Activated T-cell treated with anti-CD3 and anti-CD28 coated beads, Interleukin-2, amount 50 U/mL, for 1 hour (primary cell): Measurements from ENCODE around the gene FBXO28.
"Not testable (repeated sequence)": the region's sequence is repeated elsewhere in the genome, so short reads cannot be mapped to it uniquely, and the experiment has no call there.

Experiments used
- DNase-seq: peaks from one replicate; pipeline ENCODE4 v3.0.0-alpha.2; 2020

FBXO28 gene

DNA sequence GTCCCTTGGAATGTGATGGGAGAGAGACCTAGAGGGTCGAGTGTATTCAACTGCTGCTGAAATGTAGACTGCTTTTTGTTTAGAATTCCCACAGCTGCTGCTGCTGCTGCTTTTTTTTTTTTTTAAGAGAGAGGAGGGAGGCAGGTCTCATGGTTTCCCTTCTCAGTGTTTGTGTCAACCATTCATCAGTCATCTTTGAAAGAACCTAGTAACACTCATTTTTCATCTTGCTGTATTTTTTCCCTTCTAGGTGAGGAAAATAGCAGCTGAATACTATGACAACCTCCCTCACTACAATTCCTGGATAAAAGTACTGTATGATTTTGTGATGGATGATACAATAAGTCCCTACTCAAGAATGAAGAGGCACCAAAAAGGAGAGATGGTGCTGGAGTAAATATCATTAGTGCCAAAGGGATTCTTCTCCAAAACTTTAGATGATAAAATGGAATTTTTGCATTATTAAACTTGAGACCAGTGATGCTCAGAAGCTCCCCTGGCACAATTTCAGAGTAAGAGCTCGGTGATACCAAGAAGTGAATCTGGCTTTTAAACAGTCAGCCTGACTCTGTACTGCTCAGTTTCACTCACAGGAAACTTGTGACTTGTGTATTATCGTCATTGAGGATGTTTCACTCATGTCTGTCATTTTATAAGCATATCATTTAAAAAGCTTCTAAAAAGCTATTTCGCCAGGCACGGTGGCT lies 78.3 kb downstream of the FBXO28 start:
- DNase-seq = no peak

DNA sequence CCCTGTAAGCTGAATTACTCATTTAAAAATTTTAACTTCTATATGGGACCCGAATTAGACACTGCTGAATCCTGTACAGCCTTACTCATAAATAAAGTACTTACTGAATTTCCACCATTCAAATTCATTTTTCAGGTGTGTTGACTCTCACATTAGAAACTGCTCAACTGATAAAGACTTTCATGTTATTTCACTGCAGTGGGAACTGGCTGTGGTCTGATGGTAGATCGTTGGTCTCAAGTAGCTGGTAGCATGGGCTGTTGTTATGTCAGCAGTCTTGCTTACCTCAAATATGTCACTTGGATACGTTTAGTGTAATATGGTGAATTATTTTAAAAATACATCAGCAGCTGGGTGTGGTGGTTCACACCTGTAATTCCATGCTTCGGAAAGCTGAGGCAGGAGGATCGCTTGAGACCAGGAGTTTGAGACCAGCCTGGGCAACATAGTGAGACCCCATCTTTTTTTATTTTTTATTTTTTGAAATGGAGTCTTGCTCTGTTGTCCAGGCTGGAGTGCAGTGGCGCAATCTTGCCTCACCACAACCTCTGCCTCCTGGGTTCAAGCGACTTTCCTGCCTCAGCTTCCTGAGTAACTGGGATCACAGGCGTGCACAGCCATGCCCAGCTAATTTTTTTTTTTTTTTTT lies 79.5 kb downstream of the FBXO28 start:
- DNase-seq = no peak

DNA sequence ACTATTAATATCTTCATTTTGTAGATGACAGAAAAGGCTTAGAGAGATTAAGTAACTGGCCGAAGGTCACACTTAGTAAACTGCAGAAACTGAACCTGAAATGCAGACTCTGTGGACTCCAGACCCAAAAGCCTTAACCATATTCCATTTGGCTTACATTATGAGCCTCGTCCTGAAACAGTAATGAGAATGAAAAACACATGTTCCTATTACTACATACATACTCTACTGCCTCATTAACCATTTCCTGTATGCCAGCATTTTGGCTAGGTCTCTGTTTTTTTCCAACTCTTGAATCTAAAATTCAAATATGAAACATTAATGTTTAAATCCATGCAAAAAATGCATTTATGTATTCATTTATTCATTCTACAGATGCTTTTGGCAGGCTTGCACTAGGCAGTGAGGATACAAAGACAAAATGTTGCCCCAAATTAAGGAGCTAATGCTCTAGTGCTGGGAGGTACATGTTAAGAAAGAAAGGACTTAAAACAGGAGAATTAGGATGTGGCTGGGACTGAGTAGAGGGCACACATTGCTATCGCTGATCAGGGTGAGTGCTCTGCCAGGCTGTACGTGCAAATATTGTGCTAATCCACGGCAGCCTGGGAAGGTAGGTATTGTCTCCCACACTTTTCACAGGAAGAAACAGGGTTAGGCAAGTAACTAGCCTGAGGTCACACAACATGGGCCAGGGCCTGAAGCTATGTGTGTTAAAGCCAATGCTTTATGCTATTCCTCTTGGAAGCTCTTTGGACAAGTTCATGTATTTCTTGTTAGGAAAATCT lies 83.1 kb downstream of the FBXO28 start:
- no peak for DNase-seq

DNA sequence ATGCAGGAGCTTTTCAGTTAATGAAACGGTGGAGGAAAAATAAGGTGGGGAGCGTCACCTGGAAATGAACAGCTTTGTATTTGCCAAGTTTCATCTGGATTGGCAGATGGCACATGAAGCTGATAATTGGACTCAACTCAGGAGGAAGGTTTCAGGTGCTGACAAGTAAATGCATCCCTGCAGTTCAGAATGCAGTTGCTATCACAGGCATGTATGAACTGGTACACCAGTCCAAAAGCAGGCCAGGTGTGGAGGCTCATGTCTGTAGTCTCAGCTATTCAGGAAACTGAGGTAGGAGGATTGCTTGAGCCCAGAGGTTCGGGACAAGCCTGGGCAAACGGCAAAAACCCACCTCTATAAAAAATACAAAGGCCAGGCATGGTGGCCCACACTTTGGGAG lies 84.7 kb downstream of the FBXO28 start:
- no peak for DNase-seq

DNA sequence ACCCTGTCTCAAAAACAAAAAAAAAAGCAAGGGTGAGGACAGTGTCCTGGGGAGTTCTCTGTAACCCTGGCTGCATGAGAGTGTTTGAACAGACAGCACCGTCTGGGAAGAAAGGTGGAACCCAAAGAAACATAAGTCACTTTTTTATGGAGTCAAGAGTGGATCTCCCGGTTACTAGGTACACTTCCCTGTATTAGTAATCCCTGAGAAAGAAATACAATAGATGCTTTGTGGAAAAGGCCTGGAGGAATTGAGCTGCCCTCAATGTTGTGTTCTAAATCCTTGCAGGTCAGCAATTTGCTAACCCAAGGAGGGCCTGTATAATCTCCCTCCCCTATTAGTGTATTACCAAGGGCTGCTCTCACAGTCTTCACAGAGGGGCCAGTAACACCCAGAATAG lies 85.8 kb downstream of the FBXO28 start:
- DNase-seq = no peak

DNA sequence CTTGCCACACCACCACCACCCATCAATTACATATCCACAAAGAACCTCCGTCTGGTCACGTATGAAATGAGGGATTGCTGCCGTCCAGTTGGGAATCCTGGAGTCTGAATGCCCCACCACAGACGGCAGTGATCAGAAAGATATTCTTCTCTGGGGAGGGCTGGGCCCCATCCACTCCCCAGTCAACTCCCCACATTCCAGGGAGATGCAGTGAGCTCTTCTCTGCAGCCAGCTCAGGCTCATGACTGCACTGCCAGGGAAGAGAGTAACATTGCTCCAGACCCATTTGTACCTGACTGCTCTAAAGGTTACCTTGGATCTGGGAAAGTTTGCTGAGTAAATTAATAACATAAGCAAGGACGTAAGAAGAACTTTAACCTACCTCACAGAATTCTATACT lies 87.5 kb downstream of the FBXO28 start:
- no peak for DNase-seq

DNA sequence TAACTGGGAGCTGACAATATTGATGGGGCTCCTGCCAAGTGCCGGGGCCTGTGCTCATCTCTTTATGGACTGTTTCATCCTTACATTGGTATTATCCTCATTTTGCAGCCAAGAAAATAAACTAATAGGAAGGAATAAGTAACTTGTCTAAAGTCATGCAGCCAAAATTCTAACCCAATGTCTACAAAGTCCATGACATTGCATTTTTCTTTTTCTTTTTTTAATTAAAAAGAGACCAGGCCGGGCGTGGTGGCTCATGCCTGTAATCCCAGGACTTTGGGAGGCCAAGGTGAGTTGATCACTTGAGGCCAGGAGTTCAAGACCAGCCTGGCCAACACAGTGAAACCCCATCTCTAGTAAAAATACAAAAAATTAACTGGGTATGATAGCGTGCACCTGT lies 87.9 kb downstream of the FBXO28 start:
- no peak for DNase-seq

DNA sequence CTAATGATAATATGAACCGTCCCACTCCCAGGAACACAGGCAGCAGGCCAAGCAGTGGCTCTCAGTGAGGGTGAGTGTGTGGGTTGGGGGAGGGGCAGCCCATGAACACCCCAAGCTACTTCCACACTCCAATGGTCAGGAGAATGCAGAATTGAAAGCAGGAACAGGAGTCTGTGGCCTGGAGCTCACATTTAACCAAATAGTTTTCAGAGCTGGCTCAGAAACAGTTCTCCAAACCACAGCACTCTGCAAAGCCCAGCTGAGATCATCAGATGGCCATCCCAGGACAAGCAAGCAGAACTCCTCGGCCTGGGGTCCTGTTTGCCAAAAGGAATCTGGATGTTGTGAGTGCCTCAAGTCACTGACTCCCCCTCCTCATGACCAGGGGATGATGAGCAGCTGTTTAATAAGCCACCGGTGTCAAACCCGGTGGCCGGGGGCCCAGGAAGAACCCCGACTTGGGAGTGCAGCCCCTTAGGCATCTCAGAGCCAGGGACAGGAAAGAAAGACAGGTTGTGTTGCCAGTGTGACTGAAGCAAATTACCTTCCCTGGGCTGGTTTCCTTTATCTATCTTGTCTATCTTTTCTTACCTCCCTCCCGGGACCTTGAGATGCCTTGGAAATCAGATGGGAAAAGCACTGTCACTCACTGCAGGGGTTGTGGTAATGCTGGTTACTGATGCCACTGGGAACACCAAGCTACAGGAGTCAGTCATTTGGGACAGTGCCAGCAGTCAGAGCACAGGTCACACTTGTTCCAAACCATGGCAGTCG lies 89.5 kb downstream of the FBXO28 start:
- DNase-seq = no peak

DNA sequence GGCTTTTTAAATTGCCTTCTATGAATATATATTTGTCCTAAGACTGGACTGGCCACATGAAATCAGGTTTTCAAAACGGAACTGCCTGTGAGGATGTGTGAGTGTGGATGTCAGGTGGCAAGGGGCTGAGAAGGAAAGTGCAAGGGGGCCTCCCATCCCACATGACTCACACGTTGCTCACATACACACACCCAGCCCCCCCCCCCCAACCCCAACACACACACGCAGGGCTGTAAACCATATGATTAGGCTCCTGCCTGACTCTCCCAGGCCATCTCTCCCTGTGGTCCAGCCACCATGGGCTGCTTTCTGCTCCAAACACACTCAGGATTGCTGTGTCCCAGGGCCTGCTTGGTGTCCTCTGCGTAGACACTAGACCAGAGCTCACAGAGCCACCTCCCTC lies 91.5 kb downstream of the FBXO28 start:
- DNase-seq = no peak

DNA sequence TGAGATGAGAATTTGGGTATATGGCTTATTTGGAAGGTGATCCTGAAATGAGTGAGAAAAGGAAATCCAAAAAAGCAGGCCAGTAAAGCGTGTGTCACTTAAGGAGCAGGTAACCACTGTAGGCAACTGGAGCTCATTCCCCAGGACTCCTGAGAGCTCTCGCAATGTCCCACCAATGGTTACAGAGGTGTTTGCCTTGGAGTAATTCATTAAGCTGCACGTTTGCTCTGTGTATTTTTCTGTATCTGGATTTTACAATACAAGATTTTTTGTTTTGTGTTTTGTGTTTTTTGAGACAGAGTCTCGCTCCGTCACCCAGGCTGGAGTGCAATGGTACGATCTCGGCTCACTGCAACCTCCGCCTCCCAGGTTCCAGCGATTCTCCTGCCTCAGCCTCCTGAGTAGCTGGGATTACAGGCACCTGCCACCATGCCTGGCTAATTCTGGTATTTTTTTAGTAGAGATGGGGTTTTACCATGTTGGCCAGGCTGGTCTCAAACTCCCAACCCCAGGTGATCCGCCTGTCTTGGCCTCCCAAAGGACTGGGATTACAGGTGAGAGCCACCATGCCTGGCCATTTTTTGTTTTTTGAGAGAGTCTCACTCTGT lies 92.1 kb downstream of the FBXO28 start:
- not testable (repeated sequence) for DNase-seq

DNA sequence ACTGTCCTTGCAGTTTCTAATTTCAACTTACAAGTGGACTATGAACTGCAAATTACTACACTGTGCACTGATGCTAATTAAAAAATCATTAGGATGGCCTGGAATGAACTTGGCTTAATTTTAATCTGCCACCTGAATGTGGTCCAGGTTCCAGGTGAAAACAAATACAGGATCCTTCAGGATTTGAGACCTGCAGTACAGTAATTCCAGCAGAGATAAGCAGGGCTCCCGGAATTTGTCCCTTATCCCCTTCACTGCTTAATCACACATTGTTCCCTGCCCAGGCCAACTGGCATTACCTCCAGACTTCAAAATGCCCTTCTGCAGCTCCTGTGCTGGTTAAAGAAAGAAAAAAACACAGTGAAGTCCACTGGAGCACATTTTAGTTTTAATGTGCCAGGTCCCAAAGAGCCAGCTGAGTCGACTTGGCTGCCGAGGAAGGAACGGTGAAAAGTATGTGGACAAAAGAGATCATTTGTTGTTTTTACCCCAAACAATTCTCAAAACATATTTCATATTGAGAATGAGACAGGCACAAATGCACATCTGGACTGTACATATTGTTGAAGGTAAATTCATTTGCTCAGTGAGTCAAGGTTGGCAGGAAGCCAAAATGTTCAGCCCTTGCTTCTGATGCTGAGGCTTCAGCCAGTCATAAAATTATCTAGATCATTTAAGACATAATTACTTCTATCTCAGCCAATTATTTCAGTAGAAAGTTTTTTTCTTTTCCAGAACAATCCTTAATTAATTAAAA lies 97.5 kb downstream of the FBXO28 start:
- DNase-seq = no peak
